ENCODE results near the gene DIP2B. TPM values are rescaled to one million over a fixed set of nuclear protein-coding genes. Genes with fewer than 3 reads are reported as not detected.

The DIP2B gene
- total RNA-seq, 2 experiments from 2014 or later, result 17.0 to 24.1 TPM

GRCh38 chr12:50515587-50515986 lies 10.8 kb downstream of the DIP2B start:
- H4K20me1 ChIP-seq (ENCODE audit: insufficient read depth, low read length), result no peaks in the 10 kb centered on the region
- ChIA-PET CTCF (ENCODE audit: unreplicated experiment) (interaction anchor here (0.6 kb wide), 1 partner anchor 1690 kb away, joined by 3 read pairs; no protein-coding TSS in a partner anchor), POLR2A (interaction anchor here (0.7 to 1.3 kb wide), 2 partner anchors 10 to 1251 kb away, joined by 3 read pairs; partner anchors contain the start of gene TUBA1C)
- H3K9me3 ChIP-seq (ENCODE audit: low read length), result no peaks in the 10 kb centered on the region; the same call in 1 of the 2 replicates
- TF ChIP-seq EZH2phosphoT487 (IDR thresholded peaks at IDR 0.05; ENCODE audit: borderline replicate concordance, low read depth, low read length) (no peak), CTCF (conservative IDR thresholded peaks at IDR 0.05; ENCODE audit: low read length) (no peak)
- no peak overlapping the region for H2AFZ ChIP-seq (ENCODE audit: low read length)
- H3K4me3 ChIP-seq (ENCODE audit: low read depth, low read length, poor library complexity, severe bottlenecking), result no peak overlapping the region
- peaks cover 5% of the 10 kb centered on the region; the same call in 1 of the 2 replicates for H3K36me3 ChIP-seq (ENCODE audit: insufficient read depth, low read length)
- H3K9me2 ChIP-seq (ENCODE audit: insufficient read depth, low read length), result no peaks in the 10 kb centered on the region
- H3K79me2 ChIP-seq (ENCODE audit: insufficient read depth, low read depth, low read length), result peaks cover 41% of the 10 kb centered on the region; the same call in 1 of the 2 replicates
- BruUV-seq (replicated peaks), result no TSS peak
- H3K27ac ChIP-seq (ENCODE audit: low read depth, low read length, poor library complexity, severe bottlenecking), result no peak overlapping the region
- H3K4me1 ChIP-seq (ENCODE audit: insufficient read depth, low read length, poor library complexity, severe bottlenecking), result peaks cover 45% of the 10 kb centered on the region
- H3K4me2 ChIP-seq (ENCODE audit: low read length), result no peak overlapping the region
- intact Hi-C loops (cut with micrococcal nuclease; ENCODE audit: unreplicated experiment), result no loop called here
- no peak for DNase-seq (ENCODE audit: low spot score)

- Histone ChIP-seq H3K27ac (ENCODE audit: low read depth, low read length, poor library complexity, severe bottlenecking) (peak overlapping the region; percentile 58), H3K36me3 (ENCODE audit: insufficient read depth, low read length) (peaks cover 10% of the 10 kb centered on the region; the same call in 1 of the 2 replicates), H3K79me2 (ENCODE audit: insufficient read depth, low read depth, low read length) (peaks cover 51% of the 10 kb centered on the region; the same call in 1 of the 2 replicates), H3K9me2 (ENCODE audit: insufficient read depth, low read length) (no peaks in the 10 kb centered on the region), H2AFZ (ENCODE audit: low read length) (no peak overlapping the region), H3K4me1 (ENCODE audit: insufficient read depth, low read length, poor library complexity, severe bottlenecking) (peaks cover 49% of the 10 kb centered on the region), H4K20me1 (ENCODE audit: insufficient read depth, low read length) (no peaks in the 10 kb centered on the region), H3K4me3 (ENCODE audit: low read depth, low read length, poor library complexity, severe bottlenecking) (no peak overlapping the region), H3K9me3 (ENCODE audit: low read length) (no peaks in the 10 kb centered on the region; the same call in 1 of the 2 replicates), H3K4me2 (ENCODE audit: low read length) (peak overlapping the region; percentile 44)
- TF ChIP-seq CTCF (conservative IDR thresholded peaks at IDR 0.05; ENCODE audit: low read length) (no peak), EZH2phosphoT487 (IDR thresholded peaks at IDR 0.05; ENCODE audit: borderline replicate concordance, low read depth, low read length) (no peak)
- peak; percentile 65 for DNase-seq (ENCODE audit: low spot score)
- ChIA-PET POLR2A (interaction anchor here (0.5 to 1.1 kb wide), 10 partner anchors 8 to 238 kb away, joined by 3 to 6 read pairs (median 3); partner anchors contain the start of gene FAM186A), CTCF (ENCODE audit: unreplicated experiment) (no interaction called here)
- BruUV-seq (replicated peaks), result no TSS peak
- intact Hi-C loops (cut with micrococcal nuclease; ENCODE audit: unreplicated experiment), result no loop called here
Observed at GRCh38 chr12:50517421-50518048, 12.8 kb downstream of the DIP2B start.

GRCh38 chr12:50518090-50518489 lies 13.3 kb downstream of the DIP2B start:
- Histone ChIP-seq H3K4me3 (ENCODE audit: low read depth, low read length, poor library complexity, severe bottlenecking) (no peak overlapping the region), H3K4me2 (ENCODE audit: low read length) (peak overlapping the region; percentile 44)

More at GRCh38 chr12:50518090-50518489, 13.3 kb downstream of the DIP2B start:
- H3K9me2 ChIP-seq (ENCODE audit: insufficient read depth, low read length), result no peaks in the 10 kb centered on the region
- peaks cover 49% of the 10 kb centered on the region; the same call in 1 of the 2 replicates for H3K79me2 ChIP-seq (ENCODE audit: insufficient read depth, low read depth, low read length)
- POLR2A ChIA-PET, result interaction anchor here (0.5 to 1.1 kb wide), 9 partner anchors 9 to 238 kb away, joined by 3 to 6 read pairs (median 3); partner anchors contain the start of gene FAM186A
- intact Hi-C loops (cut with micrococcal nuclease; ENCODE audit: unreplicated experiment), result no loop called here
- H2AFZ ChIP-seq (ENCODE audit: low read length), result no peak overlapping the region
- peak overlapping the region; percentile 58 for H3K27ac ChIP-seq (ENCODE audit: low read depth, low read length, poor library complexity, severe bottlenecking)
- TF ChIP-seq EZH2phosphoT487 (IDR thresholded peaks at IDR 0.05; ENCODE audit: borderline replicate concordance, low read depth, low read length), result no peak
- TF ChIP-seq CTCF (conservative IDR thresholded peaks at IDR 0.05; ENCODE audit: low read length), result no peak
- no peaks in the 10 kb centered on the region for H4K20me1 ChIP-seq (ENCODE audit: insufficient read depth, low read length)
- BruUV-seq (replicated peaks), result no TSS peak
- H3K9me3 ChIP-seq (ENCODE audit: low read length), result peaks cover under 1% of the 10 kb centered on the region; the same call in 1 of the 2 replicates
- no peak for DNase-seq (ENCODE audit: low spot score)
- H3K36me3 ChIP-seq (ENCODE audit: insufficient read depth, low read length), result peaks cover 14% of the 10 kb centered on the region; the same call in 1 of the 2 replicates
- peaks cover 49% of the 10 kb centered on the region for H3K4me1 ChIP-seq (ENCODE audit: insufficient read depth, low read length, poor library complexity, severe bottlenecking)
- CTCF ChIA-PET (ENCODE audit: unreplicated experiment), result no interaction called here
